HG03039 (cell line): ENCODE measurements around the gene SMAP1.

Source experiments
- ATAC-seq: cut with Tn5 transposase; IDR thresholded peaks from one replicate; pipeline ENCODE4 v1.9.1; 2021; ENCODE audit warnings: mild to moderate bottlenecking, moderate library complexity; ENCODE audit not compliant: unreplicated experiment

Gene SMAP1

DNA sequence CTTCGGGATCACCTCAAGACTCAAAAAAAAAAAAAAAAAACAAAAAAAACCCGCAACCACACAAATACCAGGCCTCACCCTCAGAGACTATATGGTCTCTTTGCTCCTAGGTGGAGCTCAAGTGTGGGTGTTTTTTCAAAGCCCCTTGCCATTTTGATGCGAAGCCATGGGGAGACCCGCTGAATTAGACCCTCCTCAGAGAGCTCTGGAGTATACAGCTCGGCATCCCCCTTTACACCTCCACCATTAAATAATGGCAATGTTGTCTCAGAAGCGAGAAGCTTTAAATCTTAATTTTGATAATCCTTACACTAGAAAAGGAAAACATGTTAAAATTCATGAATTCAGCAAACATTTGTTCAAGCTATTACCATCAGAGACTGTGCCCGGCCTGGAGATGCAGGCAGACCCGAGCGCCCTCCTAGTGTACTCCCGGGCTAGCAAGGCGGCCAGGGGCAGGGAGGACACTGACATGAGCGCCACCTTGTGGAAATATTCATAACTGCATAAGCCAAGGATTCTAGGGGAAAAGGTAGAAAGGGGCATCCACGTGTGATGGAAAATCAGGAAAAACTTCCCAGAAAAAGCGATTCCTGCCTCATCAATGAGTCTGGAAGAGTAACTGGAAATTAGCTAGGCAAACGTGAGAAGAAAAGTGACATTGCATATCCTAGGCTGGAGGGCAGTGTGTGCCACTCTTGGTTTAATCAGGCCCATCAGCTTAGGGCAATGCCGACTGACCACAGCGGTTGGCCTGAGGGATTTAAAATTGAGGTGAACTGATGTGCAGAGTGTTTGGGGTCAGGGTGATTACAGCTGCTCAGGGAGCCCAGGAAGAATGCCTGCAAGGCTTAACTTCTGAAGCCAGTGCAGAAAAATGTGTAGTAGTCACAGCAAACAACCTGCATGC is 216.6 kb downstream of the SMAP1 start:
- ATAC-seq = no peak

GRCh38 chr6:70886071-70886470 is 218.4 kb downstream of the SMAP1 start:
- no peak for ATAC-seq

DNA sequence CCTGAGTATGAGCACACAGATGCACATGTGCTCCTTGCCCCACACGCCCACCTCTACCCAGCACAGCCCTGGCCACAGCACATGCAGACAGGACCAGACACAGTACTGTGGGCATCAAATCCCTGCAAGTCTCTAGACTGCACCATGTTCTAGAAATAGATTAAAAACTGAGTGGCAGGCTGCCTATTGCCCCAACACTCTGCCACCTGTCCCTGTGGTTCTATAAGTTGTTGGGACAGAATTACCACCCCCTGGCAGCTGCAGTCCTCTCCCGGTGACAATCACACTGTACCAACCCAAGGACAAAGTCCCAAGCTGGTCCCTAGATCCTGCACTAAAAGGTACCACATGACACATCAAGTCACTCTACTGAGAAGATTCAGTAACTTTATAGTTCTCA is 219.0 kb downstream of the SMAP1 start:
- no peak for ATAC-seq

DNA sequence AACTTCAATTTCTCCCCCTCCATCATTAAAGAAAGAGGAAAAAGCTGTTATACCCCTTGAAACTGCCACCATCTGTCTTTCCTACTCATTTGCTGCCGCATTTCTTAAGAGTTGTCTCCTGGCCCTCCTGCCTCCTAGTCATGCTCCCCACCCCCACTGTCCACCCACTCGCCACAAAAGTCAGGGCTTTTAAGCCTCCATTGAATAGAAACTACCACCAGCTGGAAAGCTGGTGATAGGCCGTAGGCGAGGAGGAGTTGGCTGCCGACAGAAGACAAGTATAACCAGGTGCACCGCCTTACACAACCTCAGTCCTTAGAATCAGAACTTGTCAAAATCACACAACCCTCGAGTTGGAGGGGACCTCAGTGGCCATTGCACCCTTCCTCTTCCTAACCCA is 221.6 kb downstream of the SMAP1 start:
- no peak for ATAC-seq

GRCh38 chr6:70894001-70894400 is 226.3 kb downstream of the SMAP1 start:
- ATAC-seq = no peak

DNA sequence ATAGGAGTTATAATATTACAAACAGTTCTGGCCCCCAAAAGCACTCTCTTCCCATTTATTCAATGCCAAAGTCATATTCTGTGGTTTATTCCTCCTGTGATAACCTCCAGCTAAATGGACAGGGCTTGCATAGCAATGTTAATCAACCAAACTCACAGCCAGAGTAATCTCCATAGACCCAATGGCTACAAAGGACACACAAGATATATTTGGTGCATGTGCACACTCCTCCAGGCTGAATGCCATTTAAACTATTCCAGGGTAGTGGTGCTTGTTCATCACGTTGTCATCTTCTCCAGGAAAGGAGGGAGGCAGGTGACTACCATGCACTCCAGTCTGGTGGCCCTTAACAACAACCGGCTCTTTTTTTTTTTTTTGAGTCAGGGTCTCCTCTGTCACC is 232.4 kb downstream of the SMAP1 start:
- no peak for ATAC-seq

- no peak for ATAC-seq
Measured at GRCh38 chr6:70901324-70901723, 233.6 kb downstream of the SMAP1 start.

GRCh38 chr6:70903665-70904452 is 236.2 kb downstream of the SMAP1 start:
- no peak for ATAC-seq

- no peak for ATAC-seq
Measured at GRCh38 chr6:70905742-70906141, 238.1 kb downstream of the SMAP1 start.
